Colonic mucosa (tissue), 4 donors: ENCODE measurements around the gene UCP3. TPM values are rescaled to one million over a fixed set of nuclear protein-coding genes. Genes with fewer than 3 reads are reported as not detected.

Experiments used
- DNase-seq: peaks from one replicate; pipeline ENCODE4 v3.0.0-alpha.2; 2020
- H3K27ac ChIP-seq: fragments of 200-600 bp; one replicate; pipeline ENCODE4 v1.8.0; 2021
- H3K27me3 ChIP-seq: fragments of 200-600 bp; one replicate; pipeline ENCODE4 v1.8.0; 2021
- H3K36me3 ChIP-seq: fragments of 200-600 bp; one replicate; pipeline ENCODE4 v1.8.0; 2021
- H3K4me1 ChIP-seq: fragments of 200-600 bp; one replicate; pipeline ENCODE4 v1.8.0; 2021; ENCODE audit warnings: mild to moderate bottlenecking
- H3K4me3 ChIP-seq: fragments of 200-600 bp; one replicate; pipeline ENCODE4 v1.8.0; 2021
- H3K9ac ChIP-seq, 2 donors: one replicate each; pipeline ENCODE4 v1.7.0; 2013; ENCODE audit warnings: control low read depth in 2 of 2, low read depth in 2 of 2, low read length in 2 of 2
- H3K9me3 ChIP-seq: fragments of 200-600 bp; one replicate; pipeline ENCODE4 v1.8.0; 2021
- CTCF ChIP-seq: fragments of 200-600 bp; IDR thresholded peaks from one replicate; pipeline ENCODE4 v1.8.0; 2022; ENCODE audit warnings: antibody characterized with exemption, mild to moderate bottlenecking
- intact Hi-C: fragments of 100-400 bp; cut with DNase I; formaldehyde crosslinking; loops from one replicate; pipeline ENCODE4 v1.14.1; 2022
- total RNA-seq, 2 donors: library from RNA; stranded (reverse); fragmentation: NEBNext Ultra II Directional in 1 of 2; extraction: Animal tissue kit (Norgen Biotek cat#: 25700) in 1 of 2; gene quantifications; one replicate each; pipeline ENCODE4 v1.2.1, GENCODE V29; 2021
- donor health status: healthy.
- donor health status: DM: no; HTN: no; CAD: no.
- donor health status: DM: no; HTN: no; CAD: no.

The UCP3 gene
- total RNA-seq, 2 donors from 2014 or later = 0.66 to 1.5 TPM

- Histone ChIP-seq H3K4me3 (no peak overlapping the region), H3K9me3 (no peaks in the 10 kb centered on the region), H3K36me3 (no peaks in the 10 kb centered on the region), H3K27ac (no peak overlapping the region), H3K27me3 (no peaks in the 10 kb centered on the region), H3K4me1 (no peaks in the 10 kb centered on the region), H3K9ac (no peak overlapping the region)
- no peak for DNase-seq
- TF ChIP-seq CTCF = no peak
- intact Hi-C loops = no loop called here
These were observed 35.7 kb upstream of the UCP3 start for GRCh38 chr11:74044538-74044937.

- intact Hi-C loops = no loop called here
- Histone ChIP-seq H3K4me3 (no peak overlapping the region), H3K27me3 (no peaks in the 10 kb centered on the region), H3K27ac (no peak overlapping the region), H3K9me3 (no peaks in the 10 kb centered on the region), H3K36me3 (no peaks in the 10 kb centered on the region), H3K4me1 (no peaks in the 10 kb centered on the region), H3K9ac (no peak overlapping the region)
- no peak for DNase-seq
- TF ChIP-seq CTCF = no peak
These were observed 34.6 kb upstream of the UCP3 start for GRCh38 chr11:74043450-74043849.

- Histone ChIP-seq H3K9me3 (no peaks in the 10 kb centered on the region), H3K27me3 (no peaks in the 10 kb centered on the region), H3K27ac (no peak overlapping the region), H3K4me3 (no peak overlapping the region), H3K9ac (no peak overlapping the region), H3K36me3 (no peaks in the 10 kb centered on the region), H3K4me1 (no peaks in the 10 kb centered on the region)
- DNase-seq = no peak
- no peak for TF ChIP-seq CTCF
- intact Hi-C loops = no loop called here
These were observed 28.4 kb upstream of the UCP3 start for GRCh38 chr11:74037309-74037708.

GRCh38 chr11:74035264-74035663 lies 26.4 kb upstream of the UCP3 start:
- no peak for TF ChIP-seq CTCF
- H3K27ac ChIP-seq = no peak overlapping the region
- DNase-seq = no peak
- H3K4me3 ChIP-seq = no peak overlapping the region
- intact Hi-C loops = no loop called here
- H3K9me3 ChIP-seq = no peaks in the 10 kb centered on the region
- no peaks in the 10 kb centered on the region for H3K36me3 ChIP-seq
- no peak overlapping the region for H3K9ac ChIP-seq
- H3K27me3 ChIP-seq = no peaks in the 10 kb centered on the region
- H3K4me1 ChIP-seq = no peaks in the 10 kb centered on the region

GRCh38 chr11:74033046-74033445 lies 24.2 kb upstream of the UCP3 start:
- Histone ChIP-seq H3K36me3 (no peaks in the 10 kb centered on the region), H3K27ac (no peak overlapping the region), H3K4me3 (no peak overlapping the region), H3K9ac (no peak overlapping the region), H3K4me1 (no peaks in the 10 kb centered on the region), H3K27me3 (no peaks in the 10 kb centered on the region), H3K9me3 (no peaks in the 10 kb centered on the region)
- intact Hi-C loops = no loop called here
- TF ChIP-seq CTCF = no peak
- DNase-seq = no peak
